Choroid plexus epithelial cell (primary cell): ENCODE results near the gene COL9A3.

Experiments
- DNase-seq: peaks from one replicate; pipeline ENCODE4 v3.0.0-alpha.2; 2010; ENCODE audit warnings: low read depth
- H3K4me3 ChIP-seq: 2 replicates; pipeline ENCODE4 v1.5.1; 2011; ENCODE audit warnings: low read depth, mild to moderate bottlenecking, control low read depth, low read length, moderate library complexity
- CTCF ChIP-seq: conservative IDR thresholded peaks from 2 replicates; pipeline ENCODE4 v1.5.1; 2011; ENCODE audit warnings: low read depth, mild to moderate bottlenecking, control low read depth, inconsistent platforms, low read length, moderate library complexity

The COL9A3 gene

GRCh38 chr20:62802026-62802712, 14.7 kb upstream of the COL9A3 start:
- no peak for TF ChIP-seq CTCF
- no peak for DNase-seq
- H3K4me3 ChIP-seq: no peak overlapping the region

- DNase-seq: no peak
- H3K4me3 ChIP-seq: peak overlapping the region; percentile 97
- peak; percentile 11 for TF ChIP-seq CTCF
These were observed 12.7 kb upstream of the COL9A3 start for GRCh38 chr20:62804021-62804626.

GRCh38 chr20:62804627-62805154, 12.2 kb upstream of the COL9A3 start, which contains the start of gene OGFR:
Gene OGFR (plus strand): TSS chr20:62804835. CDS start chr20:62804860, 25 bp downstream.
- peak within 1 kb of the TSS; percentile 97 for H3K4me3 ChIP-seq
- peak; percentile 52 for DNase-seq
- no peak for TF ChIP-seq CTCF

- no peak for TF ChIP-seq CTCF
- DNase-seq: no peak
- H3K4me3 ChIP-seq: peak overlapping the region; percentile 97
These were observed 11.6 kb upstream of the COL9A3 start for GRCh38 chr20:62805155-62805710.

GRCh38 chr20:62805711-62806382, 11.0 kb upstream of the COL9A3 start:
- peak overlapping the region; percentile 97 for H3K4me3 ChIP-seq
- TF ChIP-seq CTCF: no peak
- no peak for DNase-seq

GRCh38 chr20:62806383-62807050, 10.3 kb upstream of the COL9A3 start:
- H3K4me3 ChIP-seq: peak overlapping the region; percentile 97
- no peak for TF ChIP-seq CTCF
- DNase-seq: no peak
